ENCODE data around the gene SKAP2.

The SKAP2 gene

DNA sequence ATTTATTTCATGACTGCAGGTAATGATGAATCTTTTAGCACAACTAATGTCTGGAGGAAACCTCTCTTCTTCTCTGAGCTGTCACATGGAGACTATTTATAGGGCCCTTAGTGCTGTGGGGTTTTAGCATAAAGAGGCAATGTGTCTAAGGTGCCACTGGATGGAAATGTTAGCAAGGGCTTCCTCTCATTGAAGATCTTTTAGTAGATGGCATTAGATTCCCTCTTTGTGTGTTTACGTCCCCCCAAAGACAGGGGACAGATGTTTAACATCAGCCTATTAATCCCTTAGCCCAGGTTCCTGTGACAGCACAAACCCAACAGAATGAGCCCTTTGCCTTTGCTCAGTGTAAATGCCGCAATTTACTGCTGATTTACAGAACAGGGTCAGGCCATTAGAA, 208.6 kb downstream of the SKAP2 start:
- no peaks in the 10 kb centered on the region for H3K27me3 ChIP-seq (ENCODE audit: control insufficient read depth, insufficient read depth, low read length)
- no peak overlapping the region for H3K27ac ChIP-seq
- no peak overlapping the region for H2AFZ ChIP-seq
- no peaks in the 10 kb centered on the region for H3K4me1 ChIP-seq
- H3K4me3 ChIP-seq (ENCODE audit: low read depth, low read length): no peak overlapping the region
- H3K9ac ChIP-seq: no peak overlapping the region
- H3K4me2 ChIP-seq (ENCODE audit: low read length): no peak overlapping the region
- TF ChIP-seq, protein P1, sequence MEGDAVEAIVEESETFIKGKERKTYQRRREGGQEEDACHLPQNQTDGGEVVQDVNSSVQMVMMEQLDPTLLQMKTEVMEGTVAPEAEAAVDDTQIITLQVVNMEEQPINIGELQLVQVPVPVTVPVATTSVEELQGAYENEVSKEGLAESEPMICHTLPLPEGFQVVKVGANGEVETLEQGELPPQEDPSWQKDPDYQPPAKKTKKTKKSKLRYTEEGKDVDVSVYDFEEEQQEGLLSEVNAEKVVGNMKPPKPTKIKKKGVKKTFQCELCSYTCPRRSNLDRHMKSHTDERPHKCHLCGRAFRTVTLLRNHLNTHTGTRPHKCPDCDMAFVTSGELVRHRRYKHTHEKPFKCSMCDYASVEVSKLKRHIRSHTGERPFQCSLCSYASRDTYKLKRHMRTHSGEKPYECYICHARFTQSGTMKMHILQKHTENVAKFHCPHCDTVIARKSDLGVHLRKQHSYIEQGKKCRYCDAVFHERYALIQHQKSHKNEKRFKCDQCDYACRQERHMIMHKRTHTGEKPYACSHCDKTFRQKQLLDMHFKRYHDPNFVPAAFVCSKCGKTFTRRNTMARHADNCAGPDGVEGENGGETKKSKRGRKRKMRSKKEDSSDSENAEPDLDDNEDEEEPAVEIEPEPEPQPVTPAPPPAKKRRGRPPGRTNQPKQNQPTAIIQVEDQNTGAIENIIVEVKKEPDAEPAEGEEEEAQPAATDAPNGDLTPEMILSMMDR (IDR thresholded peaks at IDR 0.05): no peak
- H3K79me2 ChIP-seq: no peaks in the 10 kb centered on the region
- H3K36me3 ChIP-seq (ENCODE audit: control insufficient read depth, insufficient read depth, low read length): no peaks in the 10 kb centered on the region
- no peaks in the 10 kb centered on the region for H3K9me3 ChIP-seq (ENCODE audit: control insufficient read depth, low read length)

DNA sequence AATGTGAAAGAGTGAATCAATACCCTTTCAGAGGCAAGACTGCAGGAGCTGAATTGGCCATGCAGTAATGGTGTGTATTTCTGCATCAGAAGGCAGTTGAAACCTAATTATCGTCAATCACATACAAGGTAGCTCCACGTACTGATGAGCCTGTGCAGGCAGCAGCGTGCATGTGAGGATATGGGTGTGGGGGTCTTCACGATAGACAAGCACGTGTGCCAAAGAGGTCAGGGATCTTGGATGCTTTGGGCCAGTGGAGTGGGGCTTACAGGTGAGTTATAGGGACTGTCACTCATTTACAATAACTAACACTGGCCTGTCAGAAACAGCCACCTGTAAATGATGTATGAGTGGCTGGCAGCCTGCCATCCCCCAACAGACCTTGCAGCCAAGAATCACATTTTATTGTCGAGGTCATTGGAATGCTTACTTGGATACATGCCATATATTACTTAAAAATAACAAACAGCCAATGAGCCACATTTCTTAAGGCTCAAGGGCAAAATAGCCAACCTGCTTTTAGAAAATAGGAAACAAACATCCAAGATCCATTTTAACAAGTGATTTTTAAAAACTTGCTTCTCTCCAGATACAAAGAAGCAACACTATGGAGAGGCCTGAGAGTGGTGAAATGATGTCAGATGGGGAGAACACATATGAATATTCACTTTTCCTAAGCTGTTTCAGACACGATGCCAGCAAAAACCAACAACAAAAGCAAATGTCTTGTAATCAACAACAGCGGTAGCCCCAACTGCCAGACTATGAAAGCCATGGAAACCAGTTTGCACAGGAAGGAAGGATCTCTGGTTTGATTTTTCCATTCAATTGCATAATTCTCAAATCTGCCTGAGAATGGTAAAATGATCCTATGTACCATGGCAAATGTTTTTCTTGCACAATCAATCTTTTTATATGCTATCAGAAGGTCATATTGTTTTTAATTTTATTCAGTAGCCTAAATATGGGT, 210.7 kb downstream of the SKAP2 start:
- Histone ChIP-seq H2AFZ (no peak overlapping the region), H3K79me2 (no peaks in the 10 kb centered on the region), H3K4me2 (ENCODE audit: low read length) (no peak overlapping the region), H3K4me3 (ENCODE audit: low read depth, low read length) (no peak overlapping the region), H3K9ac (no peak overlapping the region), H3K36me3 (ENCODE audit: control insufficient read depth, insufficient read depth, low read length) (no peaks in the 10 kb centered on the region), H3K9me3 (ENCODE audit: control insufficient read depth, low read length) (no peaks in the 10 kb centered on the region), H3K4me1 (no peaks in the 10 kb centered on the region), H3K27me3 (ENCODE audit: control insufficient read depth, insufficient read depth, low read length) (no peaks in the 10 kb centered on the region), H3K27ac (no peak overlapping the region)
- TF ChIP-seq, protein P1 (IDR thresholded peaks at IDR 0.05): no peak

DNA sequence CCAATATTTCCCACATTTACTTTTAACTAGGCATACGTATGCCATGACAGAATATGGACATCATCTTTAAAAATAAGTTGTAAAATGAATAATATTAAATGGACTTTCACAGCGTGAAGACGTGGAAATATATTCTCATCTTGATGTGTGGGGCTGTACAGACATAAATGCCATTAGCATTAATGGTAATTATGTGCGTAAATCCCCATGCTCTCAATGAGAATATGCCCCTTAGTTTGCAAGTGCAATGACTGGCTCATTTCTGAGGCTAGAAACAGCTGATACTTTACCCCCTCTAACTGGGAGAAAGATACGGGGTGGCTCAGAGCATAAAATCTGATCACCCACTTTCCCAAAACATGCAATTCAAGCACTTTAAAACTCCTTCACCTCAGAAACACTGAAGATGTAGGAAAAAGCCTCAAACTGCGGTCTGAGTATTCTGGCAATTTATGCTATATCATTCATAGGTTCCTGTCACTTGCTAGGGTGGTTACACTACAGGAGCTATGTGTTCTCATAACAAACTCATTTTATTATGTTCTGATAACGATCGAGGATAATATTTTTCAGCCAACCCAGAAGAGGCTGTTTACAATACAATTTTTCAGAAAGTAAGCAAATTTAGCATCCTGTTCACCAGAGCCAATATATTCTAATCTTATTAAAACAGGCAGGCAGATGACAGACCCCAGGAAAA, 211.8 kb downstream of the SKAP2 start:
- H3K79me2 ChIP-seq: no peaks in the 10 kb centered on the region
- H3K27me3 ChIP-seq (ENCODE audit: control insufficient read depth, insufficient read depth, low read length): no peaks in the 10 kb centered on the region
- no peak overlapping the region for H3K4me3 ChIP-seq (ENCODE audit: low read depth, low read length)
- no peak overlapping the region for H3K4me2 ChIP-seq (ENCODE audit: low read length)
- no peaks in the 10 kb centered on the region for H3K9me3 ChIP-seq (ENCODE audit: control insufficient read depth, low read length)
- H3K27ac ChIP-seq: no peak overlapping the region
- no peak overlapping the region for H3K9ac ChIP-seq
- no peaks in the 10 kb centered on the region for H3K4me1 ChIP-seq
- no peaks in the 10 kb centered on the region for H3K36me3 ChIP-seq (ENCODE audit: control insufficient read depth, insufficient read depth, low read length)
- TF ChIP-seq, protein P1 (IDR thresholded peaks at IDR 0.05): no peak
- H2AFZ ChIP-seq: no peak overlapping the region

DNA sequence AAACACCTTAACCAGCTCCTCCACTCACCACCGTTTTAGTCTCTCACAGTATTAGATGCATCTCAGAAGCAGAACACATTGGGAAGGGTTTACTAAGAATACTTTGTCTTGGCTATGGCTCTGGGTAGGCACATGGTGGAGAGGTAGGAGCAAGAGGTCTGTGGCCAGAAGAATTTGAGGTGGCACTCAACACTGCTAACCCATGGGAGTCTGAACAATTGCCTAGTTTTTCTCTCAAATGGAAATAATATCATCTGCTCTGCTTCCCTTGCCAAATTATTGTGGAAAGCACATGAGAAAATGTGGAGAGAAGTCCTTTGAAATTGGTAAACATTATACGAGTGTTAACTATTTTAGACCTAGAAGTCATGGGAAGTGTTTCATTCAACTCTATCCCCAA, 214.3 kb downstream of the SKAP2 start:
- Histone ChIP-seq H3K4me3 (ENCODE audit: low read depth, low read length) (no peak overlapping the region), H3K36me3 (ENCODE audit: control insufficient read depth, insufficient read depth, low read length) (no peaks in the 10 kb centered on the region), H3K9ac (no peak overlapping the region), H2AFZ (no peak overlapping the region), H3K27ac (no peak overlapping the region), H3K27me3 (ENCODE audit: control insufficient read depth, insufficient read depth, low read length) (no peaks in the 10 kb centered on the region), H3K4me2 (ENCODE audit: low read length) (no peak overlapping the region), H3K4me1 (no peaks in the 10 kb centered on the region), H3K9me3 (ENCODE audit: control insufficient read depth, low read length) (no peaks in the 10 kb centered on the region), H3K79me2 (no peaks in the 10 kb centered on the region)
- TF ChIP-seq, protein P1 (IDR thresholded peaks at IDR 0.05): no peak

Measured in parathyroid adenoma (tissue), 2 donors.